ENCODE results near the gene CDK14.
"Not testable (repeated sequence)": the region's sequence is repeated elsewhere in the genome, so short reads cannot be mapped to it uniquely, and the experiment has no call there.

The CDK14 gene

GRCh38 chr7:90766814-90767564 is 170.9 kb downstream of the CDK14 start:
- TF ChIP-seq CTCF (IDR thresholded peaks at IDR 0.05; ENCODE audit: extremely low read depth, insufficient read depth, missing control alignments): no peak
- in situ Hi-C loops (cut with MboI; ENCODE audit: low pct_unique_long_range_greater_than_20kb, low sequenced_read_pairs, unreplicated experiment): no loop called here
- DNase-seq (ENCODE audit: low spot score): no peak

DNA sequence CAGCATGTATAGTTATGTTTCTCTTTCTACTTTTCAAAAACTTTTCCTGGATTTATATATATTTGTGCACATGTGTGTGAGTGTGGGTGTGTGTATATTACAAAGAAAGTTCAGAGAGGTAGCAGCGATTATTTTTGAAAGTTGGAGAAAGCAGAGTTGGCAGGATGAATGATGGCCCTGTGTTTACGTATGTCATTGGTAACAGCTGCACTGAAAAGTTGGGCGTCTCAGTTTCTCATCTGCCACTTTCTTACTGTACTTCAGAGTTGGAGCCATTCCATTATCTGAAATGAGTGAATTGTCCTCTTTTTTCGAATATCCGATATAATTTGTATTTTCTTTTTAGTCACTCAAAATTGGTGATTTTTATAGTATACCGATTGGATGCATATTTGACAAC is 172.2 kb downstream of the CDK14 start:
- in situ Hi-C loops (cut with MboI; ENCODE audit: low pct_unique_long_range_greater_than_20kb, low sequenced_read_pairs, unreplicated experiment): no loop called here
- TF ChIP-seq CTCF (IDR thresholded peaks at IDR 0.05; ENCODE audit: extremely low read depth, insufficient read depth, missing control alignments): no peak
- no peak for DNase-seq (ENCODE audit: low spot score)

DNA sequence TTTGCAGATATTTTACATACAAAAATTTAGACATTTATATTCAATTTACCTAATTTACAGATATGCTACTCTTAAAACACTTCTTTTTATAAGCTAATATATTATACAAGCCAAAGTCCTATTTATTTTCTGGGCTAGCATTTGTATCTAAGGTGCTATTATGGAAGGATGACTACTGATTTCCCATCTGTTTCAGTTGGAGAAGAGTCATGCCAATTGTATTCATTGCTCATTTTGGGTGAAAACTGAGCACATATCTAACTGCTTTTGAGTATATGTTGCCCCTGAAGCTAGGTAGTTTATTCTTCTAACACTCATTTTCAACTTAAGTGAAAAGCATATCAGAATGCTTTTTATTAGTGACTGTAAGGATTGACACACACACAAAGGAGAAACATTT is 172.9 kb downstream of the CDK14 start:
- no peak for DNase-seq (ENCODE audit: low spot score)
- no peak for TF ChIP-seq CTCF (IDR thresholded peaks at IDR 0.05; ENCODE audit: extremely low read depth, insufficient read depth, missing control alignments)
- in situ Hi-C loops (cut with MboI; ENCODE audit: low pct_unique_long_range_greater_than_20kb, low sequenced_read_pairs, unreplicated experiment): no loop called here

DNA sequence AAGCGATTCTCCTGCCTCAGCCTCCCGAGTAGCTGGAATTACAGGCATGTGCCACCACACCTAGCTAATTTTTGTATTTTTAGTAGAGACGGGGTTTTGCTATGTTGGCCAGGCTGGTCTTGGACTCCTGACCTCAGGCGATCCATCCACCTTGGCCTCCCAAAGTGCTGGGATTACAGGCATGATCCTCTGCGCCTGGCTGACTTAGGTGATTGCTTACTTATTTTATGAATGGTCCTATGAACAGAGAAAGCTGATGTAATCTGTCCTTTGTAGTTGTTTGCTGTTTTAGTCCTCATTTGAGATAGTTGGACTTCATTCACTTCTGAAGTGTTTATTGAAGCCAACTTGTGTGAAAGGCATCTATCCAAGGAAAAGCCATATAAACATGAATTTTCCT is 173.4 kb downstream of the CDK14 start:
- in situ Hi-C loops (cut with MboI; ENCODE audit: low pct_unique_long_range_greater_than_20kb, low sequenced_read_pairs, unreplicated experiment); DNase-seq (ENCODE audit: low spot score): not testable (repeated sequence)

DNA sequence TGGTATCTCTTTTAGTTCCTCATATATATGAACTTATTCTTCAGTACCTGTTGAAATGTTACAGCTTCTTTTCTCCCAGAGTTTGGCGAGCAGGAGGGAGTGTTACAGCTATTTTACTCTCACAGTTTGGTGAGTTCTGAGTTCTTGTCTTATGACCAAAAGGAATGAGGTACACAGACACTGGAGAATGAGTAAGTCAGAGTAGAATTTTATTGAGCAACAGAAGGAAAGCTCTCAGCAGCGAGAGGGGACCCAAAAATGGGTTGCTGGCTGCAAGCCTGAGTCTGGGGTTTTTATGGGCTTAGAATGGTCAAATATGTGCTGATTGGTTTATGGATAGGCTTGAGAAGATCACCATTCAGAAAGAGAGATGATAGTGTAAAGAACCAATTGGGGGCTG is 175.2 kb downstream of the CDK14 start:
- TF ChIP-seq CTCF (IDR thresholded peaks at IDR 0.05; ENCODE audit: extremely low read depth, insufficient read depth, missing control alignments): no peak
- in situ Hi-C loops (cut with MboI; ENCODE audit: low pct_unique_long_range_greater_than_20kb, low sequenced_read_pairs, unreplicated experiment): no loop called here
- DNase-seq (ENCODE audit: low spot score): no peak

GRCh38 chr7:90772410-90772809 is 176.3 kb downstream of the CDK14 start:
- in situ Hi-C loops (cut with MboI; ENCODE audit: low pct_unique_long_range_greater_than_20kb, low sequenced_read_pairs, unreplicated experiment): no loop called here
- no peak for DNase-seq (ENCODE audit: low spot score)
- no peak for TF ChIP-seq CTCF (IDR thresholded peaks at IDR 0.05; ENCODE audit: extremely low read depth, insufficient read depth, missing control alignments)

- DNase-seq (ENCODE audit: low spot score): no peak
- no peak for TF ChIP-seq CTCF (IDR thresholded peaks at IDR 0.05; ENCODE audit: extremely low read depth, insufficient read depth, missing control alignments)
- in situ Hi-C loops (cut with MboI; ENCODE audit: low pct_unique_long_range_greater_than_20kb, low sequenced_read_pairs, unreplicated experiment): no loop called here
Measured at GRCh38 chr7:90773269-90773668, 177.1 kb downstream of the CDK14 start.
